HCT116 (cell line): ENCODE measurements around the gene NUP188. TPM values are rescaled to one million over a fixed set of nuclear protein-coding genes. Genes with fewer than 3 reads are reported as not detected.

Experiments
- ATAC-seq: fragments of 200-7000 bp; cut with Tn5 transposase; 2 replicates; pipeline ENCODE4 v1.9.1; 2020; ENCODE audit warnings: mild to moderate bottlenecking, moderate library complexity
- BruUV-seq: library from RNA; stranded (reverse); fragments of 400-500 nt; replicated peaks from 2 replicates; lab custom pipeline; 2021; lab: Mats Ljungman, UMichigan
- CTCF ChIA-PET: fragments of 300-600 bp; sonication (Branson Sonifier 250); formaldehyde crosslinking; loops from one replicate; lab custom pipeline; 2021; ENCODE audit warnings: antibody characterized with exemption; lab: Charles Lee
- POLR2A ChIA-PET: fragments of 300-600, 350-600 bp; sonication (Branson Sonifier 250); formaldehyde crosslinking; loops from one replicate; lab custom pipeline; 2021; ENCODE audit warnings: antibody characterized with exemption; lab: Charles Lee
- RAD21 ChIA-PET, 2 experiments: fragments of 300-600 bp; sonication (Branson Sonifier 250); formaldehyde crosslinking; loops; one replicate each; lab custom pipeline; 2023; ENCODE audit warnings: low total read pairs in 2 of 2; ENCODE audit not compliant: uncharacterized antibody in 2 of 2, unreplicated experiment in 2 of 2, low non-redundant PET in 1 of 2; lab: Charles Lee
- DNase-seq: peaks from one replicate; pipeline ENCODE4 v3.0.0-alpha.2; 2010; ENCODE audit warnings: low read depth, low spot score
- H2AFZ ChIP-seq: fragments of 200-600 bp; shearing (Covaris generic), sonication (generic); 2 replicates; pipeline ENCODE4 v1.6.1; 2017; ENCODE audit warnings: low read depth, mixed run types, mixed read lengths, antibody characterized with exemption, low read length; ENCODE audit not compliant: poor library complexity, severe bottlenecking
- H3K27ac ChIP-seq: 2 replicates; pipeline ENCODE4 v1.5.1; 2012; ENCODE audit warnings: low read depth, low read length
- H3K27me3 ChIP-seq: fragments of 200-600 bp; sonication (generic); 2 replicates; pipeline ENCODE4 v1.6.1; 2016; ENCODE audit warnings: mixed run types, low read length, mixed read lengths; ENCODE audit not compliant: insufficient read depth
- H3K36me3 ChIP-seq, 2 experiments: fragments of 200-500 bp in 1 of 2; fragments of 200-600 bp in 1 of 2; sonication (Bioruptor generic) in 1 of 2; sonication (generic) in 1 of 2; 2 replicates each; pipeline versions ENCODE4 v1.5.1 to v1.6.1; 2014 to 2016; ENCODE audit warnings: low read length in 2 of 2, inconsistent platforms in 1 of 2, mixed read lengths in 1 of 2, mixed run types in 1 of 2; ENCODE audit not compliant: insufficient read depth in 2 of 2, control insufficient read depth in 1 of 2
- H3K4me1 ChIP-seq, 2 experiments: fragments of 200-600 bp in 1 of 2; sonication (generic) in 1 of 2; 2 replicates each; pipeline versions ENCODE4 v1.5.1 to v1.6.1; 2012 to 2017; ENCODE audit warnings: low read length in 2 of 2, inconsistent platforms in 1 of 2, mild to moderate bottlenecking in 1 of 2, mixed read lengths in 1 of 2, mixed run types in 1 of 2, moderate library complexity in 1 of 2; ENCODE audit not compliant: insufficient read depth in 2 of 2, control insufficient read depth in 1 of 2
- H3K4me2 ChIP-seq: fragments of 200-600 bp; sonication (generic); 2 replicates; pipeline ENCODE4 v1.6.1; 2017; ENCODE audit warnings: mixed run types, low read length, mixed read lengths
- H3K4me3 ChIP-seq, 2 experiments: fragments of 200-600 bp in 1 of 2; sonication (generic) in 1 of 2; replicated peaks in 1 of 2; 2 replicates each; pipeline ENCODE4 v1.5.1; 2011 to 2016; ENCODE audit warnings: low read length in 2 of 2, control low read depth in 1 of 2, low read depth in 1 of 2, mild to moderate bottlenecking in 1 of 2, mixed read lengths in 1 of 2, mixed run types in 1 of 2
- H3K79me2 ChIP-seq: fragments of 200-600 bp; sonication (generic); 2 replicates; pipeline ENCODE4 v1.6.1; 2017; ENCODE audit warnings: mild to moderate bottlenecking, mixed run types, low read length, moderate library complexity, mixed read lengths; ENCODE audit not compliant: insufficient read depth
- H3K9ac ChIP-seq: fragments of 200-600 bp; sonication (generic); 2 replicates; pipeline ENCODE4 v1.6.1; 2016; ENCODE audit warnings: low read length, mixed read lengths
- H3K9me2 ChIP-seq: fragments of 200-600 bp; sonication (generic), shearing (Covaris generic); 2 replicates; pipeline ENCODE4 v1.6.1; 2017; ENCODE audit warnings: mixed run types, mild to moderate bottlenecking, moderate library complexity; ENCODE audit not compliant: insufficient read depth
- H3K9me3 ChIP-seq, 2 experiments: fragments of 200-500 bp in 1 of 2; fragments of 200-600 bp in 1 of 2; sonication (Bioruptor generic) in 1 of 2; sonication (generic) in 1 of 2; 2 replicates each; pipeline ENCODE4 v1.6.1; 2014 to 2017; ENCODE audit warnings: low read length in 2 of 2, mixed read lengths in 2 of 2, inconsistent platforms in 1 of 2, low read depth in 1 of 2, mild to moderate bottlenecking in 1 of 2, mixed run types in 1 of 2, moderate library complexity in 1 of 2; ENCODE audit not compliant: control insufficient read depth in 1 of 2, insufficient read depth in 1 of 2
- H4K20me1 ChIP-seq: fragments of 200-600 bp; sonication (generic), shearing (Covaris generic); 2 replicates; pipeline ENCODE4 v1.6.1; 2017; ENCODE audit warnings: mixed run types, mild to moderate bottlenecking, moderate library complexity; ENCODE audit not compliant: insufficient read depth
- CEBPB ChIP-seq: IDR thresholded peaks from 2 replicates; pipeline ENCODE4 v1.6.1; 2012; ENCODE audit warnings: low read depth
- EGR1 ChIP-seq: IDR thresholded peaks from 2 replicates; pipeline ENCODE4 v1.6.1; 2012; ENCODE audit warnings: low read depth
- ELF1 ChIP-seq: IDR thresholded peaks from 2 replicates; pipeline ENCODE4 v1.6.1; 2012; ENCODE audit warnings: low read depth, borderline replicate concordance
- EZH2 ChIP-seq: fragments of 200-600 bp; sonication (generic); IDR thresholded peaks from 2 replicates; pipeline ENCODE4 v1.6.1; 2017; ENCODE audit warnings: antibody characterized with exemption, mixed run types
- FOSL1 ChIP-seq: IDR thresholded peaks from 2 replicates; pipeline ENCODE4 v1.6.1; 2012; ENCODE audit warnings: low read depth
- RAD21 ChIP-seq: IDR thresholded peaks from 2 replicates; pipeline ENCODE4 v1.6.1; 2012; ENCODE audit warnings: low read depth, mild to moderate bottlenecking
- SIN3A ChIP-seq: IDR thresholded peaks from 2 replicates; pipeline ENCODE4 v1.6.1; 2012; ENCODE audit warnings: low read depth
- SP1 ChIP-seq: IDR thresholded peaks from 2 replicates; pipeline ENCODE4 v1.6.1; 2012; ENCODE audit warnings: low read depth
- SRF ChIP-seq: IDR thresholded peaks from 2 replicates; pipeline ENCODE4 v1.6.1; 2012; ENCODE audit warnings: low read depth
- YY1 ChIP-seq: IDR thresholded peaks from 2 replicates; pipeline ENCODE4 v1.6.1; 2011; ENCODE audit warnings: low read length, low read depth, moderate library complexity, mild to moderate bottlenecking; ENCODE audit not compliant: insufficient replicate concordance; ENCODE audit errors: extremely low read depth
- ZNF274 ChIP-seq: fragments of 200-500 bp; sonication (Bioruptor generic); IDR thresholded peaks from 2 replicates; pipeline ENCODE4 v1.6.1; 2014; ENCODE audit warnings: mild to moderate bottlenecking, low read depth, low read length, inconsistent platforms
- intact Hi-C: fragments of 100-400 bp; cut with micrococcal nuclease; formaldehyde crosslinking; loops from 2 replicates; pipeline ENCODE4 v1.10.0; 2022
- total RNA-seq: library from RNA; stranded (reverse); gene quantifications from one replicate; pipeline ENCODE4 v1.2.1, GENCODE V29; 2021; ENCODE audit not compliant: unreplicated experiment
- TF ChIP-seq, protein P1 (sequence below), 3 experiments: fragments of 200-600 bp in 1 of 3; sonication (generic) in 1 of 3; IDR thresholded peaks in 2 of 3; conservative IDR thresholded peaks in 1 of 3; 2 replicates each; pipeline ENCODE4 v1.5.1; 2012 to 2017; ENCODE audit warnings: low read depth in 2 of 3, low read length in 2 of 3, antibody characterized with exemption in 1 of 3, borderline replicate concordance in 1 of 3, control low read depth in 1 of 3, mild to moderate bottlenecking in 1 of 3, mixed read lengths in 1 of 3, mixed run types in 1 of 3, moderate library complexity in 1 of 3; ENCODE audit not compliant: insufficient read depth in 1 of 3
- TF ChIP-seq, protein P2 (sequence below): IDR thresholded peaks from 2 replicates; pipeline ENCODE4 v1.6.1; 2012

NUP188 gene
- total RNA-seq, 1 experiment from 2014 or later: 115 TPM

DNA sequence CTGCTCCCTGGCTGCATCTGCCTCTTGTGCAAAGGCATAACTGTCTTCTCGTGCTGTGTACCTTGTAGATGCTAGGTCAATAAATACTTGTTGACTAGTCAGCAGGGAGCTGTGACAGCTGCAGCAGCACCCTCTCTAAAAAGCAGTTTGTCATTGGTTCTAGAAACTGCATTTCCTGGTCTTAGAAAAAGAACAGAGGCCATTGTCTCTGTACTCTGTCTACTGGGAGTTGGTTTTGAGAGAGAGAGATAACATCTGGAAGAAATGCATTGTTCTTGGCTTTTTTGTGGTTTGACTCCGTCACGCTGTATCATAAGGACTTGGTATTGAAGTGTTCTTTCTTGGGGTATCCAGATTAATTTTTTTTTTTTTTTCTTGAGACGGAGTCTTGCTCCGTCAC, 48.3 kb downstream of the NUP188 start:
- no peak overlapping the region for H2AFZ ChIP-seq
- ChIA-PET RAD21 (no interaction called here), POLR2A (no interaction called here), CTCF (no interaction called here)
- intact Hi-C loops: no loop called here
- H3K27me3 ChIP-seq: no peaks in the 10 kb centered on the region
- no peak for DNase-seq
- no peak overlapping the region for H3K4me2 ChIP-seq
- TF ChIP-seq EGR1 (no peak), RAD21 (no peak), SP1 (no peak), CEBPB (no peak), ELF1 (no peak), FOSL1 (no peak), SIN3A (no peak), EZH2 (no peak), SRF (no peak), ZNF274 (no peak), YY1 (no peak)
- TF ChIP-seq, protein P1, sequence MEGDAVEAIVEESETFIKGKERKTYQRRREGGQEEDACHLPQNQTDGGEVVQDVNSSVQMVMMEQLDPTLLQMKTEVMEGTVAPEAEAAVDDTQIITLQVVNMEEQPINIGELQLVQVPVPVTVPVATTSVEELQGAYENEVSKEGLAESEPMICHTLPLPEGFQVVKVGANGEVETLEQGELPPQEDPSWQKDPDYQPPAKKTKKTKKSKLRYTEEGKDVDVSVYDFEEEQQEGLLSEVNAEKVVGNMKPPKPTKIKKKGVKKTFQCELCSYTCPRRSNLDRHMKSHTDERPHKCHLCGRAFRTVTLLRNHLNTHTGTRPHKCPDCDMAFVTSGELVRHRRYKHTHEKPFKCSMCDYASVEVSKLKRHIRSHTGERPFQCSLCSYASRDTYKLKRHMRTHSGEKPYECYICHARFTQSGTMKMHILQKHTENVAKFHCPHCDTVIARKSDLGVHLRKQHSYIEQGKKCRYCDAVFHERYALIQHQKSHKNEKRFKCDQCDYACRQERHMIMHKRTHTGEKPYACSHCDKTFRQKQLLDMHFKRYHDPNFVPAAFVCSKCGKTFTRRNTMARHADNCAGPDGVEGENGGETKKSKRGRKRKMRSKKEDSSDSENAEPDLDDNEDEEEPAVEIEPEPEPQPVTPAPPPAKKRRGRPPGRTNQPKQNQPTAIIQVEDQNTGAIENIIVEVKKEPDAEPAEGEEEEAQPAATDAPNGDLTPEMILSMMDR (IDR thresholded peaks at IDR 0.05 in 2 of 3, conservative IDR thresholded peaks at IDR 0.05 in 1 of 3; ENCODE audit: borderline replicate concordance in 1 of 3, insufficient read depth in 1 of 3, low read depth in 2 of 3, low read length in 2 of 3): no peak
- TF ChIP-seq, protein P2, sequence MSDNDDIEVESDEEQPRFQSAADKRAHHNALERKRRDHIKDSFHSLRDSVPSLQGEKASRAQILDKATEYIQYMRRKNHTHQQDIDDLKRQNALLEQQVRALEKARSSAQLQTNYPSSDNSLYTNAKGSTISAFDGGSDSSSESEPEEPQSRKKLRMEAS: no peak
- no peaks in the 10 kb centered on the region for H3K79me2 ChIP-seq
- BruUV-seq: no TSS peak
- no peaks in the 10 kb centered on the region for H3K9me3 ChIP-seq
- ATAC-seq: no peak
- no peaks in the 10 kb centered on the region for H3K4me1 ChIP-seq
- H3K27ac ChIP-seq: no peak overlapping the region
- H3K9me2 ChIP-seq: no peaks in the 10 kb centered on the region
- H4K20me1 ChIP-seq: no peaks in the 10 kb centered on the region
- H3K4me3 ChIP-seq: no peak overlapping the region
- peaks cover 52 to 68% of the 10 kb centered on the region in 2 experiments for H3K36me3 ChIP-seq
- H3K9ac ChIP-seq: no peak overlapping the region
